ENCODE results near the gene TERB1.

TERB1 gene

DNA sequence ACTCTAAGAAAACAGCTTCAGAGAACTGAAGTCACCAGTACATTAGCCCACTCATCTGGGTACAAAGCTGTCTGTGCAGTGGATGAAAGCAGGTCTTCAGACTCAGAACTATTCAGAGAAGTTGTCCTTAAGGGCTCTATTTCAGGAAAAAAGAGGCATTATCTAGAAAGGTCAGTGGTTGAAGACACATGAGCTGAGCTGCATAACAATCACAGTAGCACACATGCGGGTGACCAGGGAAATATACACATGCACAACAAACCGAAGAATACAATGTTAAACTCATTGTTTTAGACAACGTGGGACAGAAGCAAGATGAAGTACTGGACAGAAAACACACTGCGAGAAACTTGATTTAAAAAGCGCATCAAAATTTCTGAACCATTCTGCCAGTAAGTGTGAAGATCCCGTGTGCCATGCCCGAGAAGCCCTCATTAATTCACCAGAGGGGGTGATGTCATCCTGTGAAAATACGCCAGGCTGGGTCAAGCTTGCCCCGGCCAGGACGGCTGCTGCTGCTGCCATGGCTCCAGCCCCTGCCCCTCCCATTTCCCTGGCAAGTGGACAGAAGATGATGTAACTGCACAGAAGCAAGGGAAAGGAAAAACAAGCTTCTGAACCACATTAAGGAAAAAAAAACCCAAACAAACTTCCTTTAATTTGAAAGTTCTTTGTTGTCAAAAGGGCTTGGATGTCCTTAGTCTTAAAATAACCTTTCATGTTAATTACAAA lies 60.0 kb downstream of the TERB1 start:
- DNase-seq = no peak

DNA sequence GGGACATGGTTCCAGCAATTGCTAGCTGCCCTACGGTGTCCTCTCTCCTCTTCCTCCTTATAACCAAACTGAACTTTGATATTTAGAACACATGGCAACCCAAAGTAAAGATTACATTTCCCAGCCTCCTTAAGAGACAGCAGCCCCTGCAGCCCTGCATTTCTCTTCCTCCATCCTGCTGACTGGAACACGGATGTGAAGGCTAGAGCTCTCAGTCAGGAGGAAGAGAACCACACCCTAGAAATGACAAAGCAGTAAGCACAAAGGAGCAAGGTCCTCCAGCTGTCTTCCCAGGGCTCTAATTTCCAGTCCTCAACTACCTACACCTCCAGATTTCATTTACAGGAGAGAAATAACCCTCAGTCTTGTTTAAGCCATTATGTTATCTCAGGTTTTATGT lies 60.9 kb downstream of the TERB1 start:
- no peak for DNase-seq

DNA sequence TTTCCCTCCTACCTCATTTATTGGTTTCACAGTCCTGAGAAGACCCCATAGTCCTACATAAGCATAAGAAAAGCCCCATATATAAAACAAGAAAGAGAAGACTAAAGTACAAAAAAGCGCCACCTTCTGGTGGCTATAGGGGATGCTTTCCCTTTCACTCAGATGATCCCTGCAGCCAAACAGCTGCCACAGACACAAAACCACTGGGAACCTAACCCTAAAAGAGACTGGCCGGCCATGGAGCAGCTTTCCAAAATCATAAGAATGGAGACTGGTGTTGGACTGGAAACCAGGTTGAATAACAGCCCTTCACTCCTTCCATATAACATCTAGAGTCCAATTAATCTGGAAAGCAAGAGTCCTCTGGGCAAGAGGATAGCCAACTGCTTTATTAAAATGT lies 61.4 kb downstream of the TERB1 start:
- no peak for DNase-seq

DNA sequence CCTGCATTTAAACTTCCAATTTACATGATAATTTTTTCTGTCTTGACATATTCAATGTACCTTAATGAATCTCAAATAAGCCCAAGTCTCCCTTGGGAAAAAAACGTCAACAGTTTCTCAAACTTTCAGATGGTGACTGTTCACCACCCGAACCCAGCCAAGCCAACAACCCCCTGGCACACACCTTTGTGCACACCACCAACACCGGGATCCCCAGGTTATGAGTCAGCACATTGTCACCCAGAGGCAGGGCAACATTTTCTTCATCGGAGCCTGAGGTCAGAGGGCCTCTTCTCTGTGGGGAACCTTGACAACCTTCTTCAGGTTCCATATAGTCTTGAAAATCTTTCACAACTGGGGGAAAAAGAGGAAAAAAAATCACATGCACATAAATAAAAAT lies 65.5 kb downstream of the TERB1 start:
- DNase-seq = no peak

DNA sequence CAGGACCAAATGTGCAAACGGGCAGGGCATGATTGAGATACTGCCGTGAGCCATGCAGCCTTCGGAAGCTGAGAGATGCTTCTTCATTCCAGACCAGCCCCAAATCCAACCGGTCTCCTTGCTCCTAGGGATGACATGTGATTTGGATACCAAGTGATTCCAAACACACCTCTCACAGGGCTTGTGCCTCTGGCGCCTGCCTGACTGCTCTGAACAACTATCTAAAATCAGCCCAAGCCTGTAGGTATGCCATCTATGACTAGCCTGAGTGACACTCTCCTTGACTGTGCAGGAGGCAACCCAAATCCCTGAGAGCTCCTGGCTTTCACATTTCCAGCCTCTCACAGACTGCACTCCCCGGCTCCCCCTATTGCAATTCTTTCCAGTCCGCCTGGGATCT lies 70.3 kb downstream of the TERB1 start:
- no peak for DNase-seq

DNA sequence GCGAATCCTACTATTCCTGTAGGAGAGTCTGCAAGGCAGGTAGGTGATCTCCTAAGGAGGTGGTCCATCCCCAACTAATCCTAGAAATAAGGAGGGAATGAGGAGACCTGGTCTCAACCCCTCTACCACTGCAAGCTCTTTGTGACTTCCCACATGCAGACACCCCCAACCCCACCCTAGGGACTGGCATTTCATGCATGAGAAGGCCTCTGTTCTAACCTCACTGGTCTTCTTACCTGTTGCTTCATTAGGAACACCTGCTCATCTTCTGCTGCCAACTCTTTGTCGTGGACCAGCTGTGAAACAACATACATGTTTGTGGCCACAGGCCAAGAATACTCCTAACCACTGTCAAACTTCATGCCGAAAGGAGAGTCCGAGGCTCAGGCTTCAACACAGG lies 72.6 kb downstream of the TERB1 start:
- no peak for DNase-seq

DNA sequence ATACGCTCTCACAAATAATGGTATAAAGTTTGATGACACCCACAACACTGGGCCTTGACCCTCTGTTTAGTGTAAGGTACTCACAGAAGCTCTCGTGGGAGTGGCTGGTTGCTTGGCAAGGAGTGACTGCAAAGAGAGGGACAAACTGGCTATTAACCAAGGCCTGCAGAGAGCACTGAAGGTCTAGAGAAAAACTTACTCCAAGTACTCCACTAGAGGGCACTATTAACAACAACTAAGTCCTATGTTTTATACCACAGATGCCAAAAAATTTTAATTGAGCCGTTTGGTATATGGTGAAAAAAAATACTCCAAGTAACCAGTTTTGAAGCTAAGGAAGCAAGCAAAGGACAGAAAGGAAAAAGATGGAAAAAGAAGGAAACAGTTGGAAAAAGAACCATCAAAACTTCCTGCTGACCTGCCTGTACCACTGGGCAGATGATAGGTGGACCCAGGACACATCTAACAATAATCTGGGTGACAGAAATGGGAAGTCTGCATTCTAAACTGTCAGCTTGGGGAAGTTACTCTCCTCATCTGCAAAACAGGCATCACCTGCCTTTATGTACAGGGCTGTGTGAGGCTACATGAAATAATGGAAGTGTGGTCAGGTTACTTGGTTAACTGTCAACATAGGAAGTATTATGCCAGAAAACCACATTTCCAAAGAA lies 73.1 kb downstream of the TERB1 start:
- DNase-seq = peak; percentile 22

DNA sequence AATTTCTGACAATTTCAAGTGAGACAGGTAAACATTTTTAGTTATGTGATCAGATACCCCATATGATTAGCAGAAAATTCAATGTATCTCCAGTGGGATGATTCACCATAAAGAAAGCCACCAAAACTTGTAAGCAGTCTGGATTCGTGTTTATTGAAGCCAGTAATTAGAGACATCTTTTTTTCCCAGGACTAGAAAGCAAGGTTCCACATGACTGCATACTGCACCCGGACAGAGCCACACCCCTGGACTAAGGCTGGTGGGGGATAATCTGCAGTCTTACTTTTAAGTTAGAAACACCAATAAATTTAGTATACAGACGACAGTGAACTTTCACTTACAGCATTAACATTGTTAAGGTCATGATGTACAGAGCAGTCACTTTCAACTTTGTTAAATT lies 80.6 kb downstream of the TERB1 start:
- DNase-seq = no peak

DNA sequence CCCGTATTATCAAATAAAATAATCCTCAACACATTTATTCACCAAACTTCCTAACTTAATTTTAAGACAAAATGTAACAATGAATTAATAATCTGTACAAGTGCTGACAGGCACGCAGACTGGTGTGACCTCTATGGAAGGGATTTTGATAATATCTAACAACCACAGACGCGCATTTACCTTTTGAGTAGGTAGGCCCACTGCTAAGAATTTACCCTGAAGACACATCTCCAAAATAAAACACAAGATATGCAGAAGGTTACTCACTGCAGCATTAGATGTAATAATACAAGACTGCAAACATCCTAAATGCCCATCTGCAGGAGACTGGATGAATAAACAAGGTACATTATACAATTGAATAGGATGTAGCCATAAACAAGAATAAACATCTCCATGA lies 82.1 kb downstream of the TERB1 start:
- no peak for DNase-seq

DNA sequence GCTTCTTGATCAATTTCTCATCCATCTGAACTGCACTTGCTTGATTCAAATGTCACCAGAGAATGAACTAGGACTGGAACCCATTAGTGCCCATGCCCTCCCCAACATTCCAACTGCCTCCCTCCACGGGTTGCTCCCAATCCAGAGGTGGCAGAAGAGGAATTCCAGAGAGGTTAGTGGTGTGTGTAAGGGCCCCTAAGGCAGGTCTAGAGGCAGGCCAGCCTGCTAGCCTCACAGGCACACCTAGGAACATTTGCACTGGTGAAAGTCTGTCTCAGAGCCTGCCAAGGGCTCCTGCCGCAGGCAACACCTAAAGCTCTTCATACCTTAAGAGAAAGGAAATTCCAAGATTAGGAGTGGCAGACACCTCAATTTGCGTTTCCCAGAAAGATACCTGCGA lies 83.6 kb downstream of the TERB1 start:
- no peak for DNase-seq

DNA sequence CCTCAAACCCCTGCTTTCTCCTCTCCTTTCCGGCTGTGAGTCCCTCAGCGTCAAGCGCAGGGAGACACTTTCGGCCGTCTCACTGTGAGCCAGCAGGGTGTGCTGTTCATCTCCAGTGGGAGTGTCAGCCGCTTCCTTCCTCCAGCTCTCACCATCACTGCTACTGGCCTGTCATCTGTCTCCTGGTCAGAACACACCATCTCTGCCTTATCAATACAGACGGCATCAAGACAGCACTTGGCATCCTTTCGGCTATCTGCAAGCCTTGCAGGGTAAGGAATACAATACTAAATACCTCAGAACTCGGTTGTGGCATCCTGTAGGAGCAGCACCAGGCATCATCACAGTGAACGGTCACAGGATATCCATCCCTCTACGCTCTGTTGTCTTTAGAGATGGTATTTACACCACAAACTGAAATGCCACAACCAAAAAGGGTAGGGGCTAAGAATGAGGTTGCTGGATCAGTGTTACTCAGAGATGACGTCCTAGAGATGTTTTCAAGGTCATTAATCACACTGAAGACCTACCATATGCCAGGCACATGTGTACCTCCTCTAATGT lies 84.2 kb downstream of the TERB1 start:
- DNase-seq = no peak

DNA sequence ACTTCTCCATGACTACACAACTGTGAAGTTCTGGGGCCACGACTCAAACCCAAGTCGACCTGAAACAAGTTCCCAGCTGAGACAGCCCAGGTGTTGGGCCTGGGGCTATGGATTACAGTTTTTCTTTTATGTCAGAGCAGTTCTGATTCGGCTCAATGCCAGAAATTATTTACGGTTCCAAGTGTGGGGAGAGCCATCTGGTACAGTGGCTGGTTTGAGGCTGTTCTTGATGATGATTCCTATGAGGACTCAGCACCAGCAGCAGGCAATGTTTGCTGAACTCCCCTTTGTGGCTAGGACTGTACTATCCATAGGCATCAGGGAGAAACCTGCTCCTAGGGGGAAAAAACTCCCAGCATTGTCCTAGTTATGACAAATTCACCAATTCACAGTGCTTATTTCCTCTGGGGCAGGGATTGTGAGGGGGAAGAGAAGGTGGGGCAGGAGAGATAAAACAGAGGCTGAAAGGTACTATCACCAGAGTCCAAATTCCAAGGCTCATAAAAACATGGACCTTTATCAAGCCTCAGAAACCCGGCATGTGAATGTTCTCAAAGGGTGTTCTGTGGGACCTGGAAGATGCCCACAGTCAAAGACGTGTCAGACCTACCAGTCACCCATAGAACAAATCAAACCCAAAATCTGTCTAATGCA lies 86.6 kb downstream of the TERB1 start:
- DNase-seq = no peak

DNA sequence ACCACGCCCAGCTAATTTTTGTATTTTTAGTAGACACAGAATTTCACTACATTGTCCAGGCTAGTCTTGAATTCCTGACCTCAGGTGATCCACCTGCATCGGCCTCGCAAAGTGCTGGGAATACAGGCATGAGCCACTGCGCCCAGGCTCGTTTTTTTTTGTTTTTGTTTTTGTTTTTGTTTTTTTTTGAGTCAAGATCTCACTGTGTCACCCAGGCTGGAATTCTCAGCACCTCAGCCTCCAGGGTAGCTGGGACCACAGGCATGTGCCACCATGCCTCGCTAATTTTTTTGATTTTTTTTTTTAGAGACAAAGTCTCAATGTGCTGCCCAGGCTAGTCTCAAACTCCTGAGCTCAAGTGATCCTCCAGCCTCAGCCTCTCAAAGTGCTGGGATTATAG lies 87.3 kb downstream of the TERB1 start:
- DNase-seq = no peak

DNA sequence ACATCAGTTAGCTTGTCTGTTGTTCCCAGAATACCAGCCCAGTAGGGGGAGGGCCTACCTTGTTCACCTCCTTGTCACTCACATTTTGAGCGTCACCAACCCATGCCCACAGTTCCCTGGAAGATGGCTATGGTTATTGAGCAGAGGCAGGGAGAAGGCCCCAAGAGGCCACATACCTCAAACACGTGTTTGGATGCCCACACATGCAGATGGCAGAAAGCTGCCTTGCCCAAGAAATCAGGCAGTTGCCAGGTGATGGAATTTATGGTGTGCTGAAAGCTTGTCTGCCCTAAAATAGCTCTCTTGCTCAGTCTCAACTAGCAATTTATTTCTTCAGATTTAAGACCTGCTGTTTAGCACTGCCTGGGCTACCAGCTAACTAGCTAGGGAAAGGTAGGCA lies 88.3 kb downstream of the TERB1 start:
- no peak for DNase-seq

DNA sequence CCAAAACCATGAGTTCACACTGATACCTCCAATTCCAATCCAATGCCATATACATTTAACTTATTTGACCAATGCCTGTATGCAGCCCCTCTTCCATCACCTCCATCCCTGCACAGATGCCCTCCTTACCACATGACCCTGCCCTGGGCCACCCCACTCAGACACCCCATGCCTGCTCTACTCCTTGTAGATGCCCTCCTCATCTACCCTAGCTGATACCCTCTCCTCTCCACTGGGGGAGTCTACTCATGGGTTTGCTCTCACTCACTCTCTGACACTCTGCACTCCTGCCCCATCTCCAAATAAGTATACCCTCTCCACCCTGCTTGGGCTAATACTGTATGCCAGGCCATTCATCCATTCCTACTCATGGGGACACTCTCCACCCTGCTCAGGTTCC lies 88.9 kb downstream of the TERB1 start:
- DNase-seq = no peak

DNA sequence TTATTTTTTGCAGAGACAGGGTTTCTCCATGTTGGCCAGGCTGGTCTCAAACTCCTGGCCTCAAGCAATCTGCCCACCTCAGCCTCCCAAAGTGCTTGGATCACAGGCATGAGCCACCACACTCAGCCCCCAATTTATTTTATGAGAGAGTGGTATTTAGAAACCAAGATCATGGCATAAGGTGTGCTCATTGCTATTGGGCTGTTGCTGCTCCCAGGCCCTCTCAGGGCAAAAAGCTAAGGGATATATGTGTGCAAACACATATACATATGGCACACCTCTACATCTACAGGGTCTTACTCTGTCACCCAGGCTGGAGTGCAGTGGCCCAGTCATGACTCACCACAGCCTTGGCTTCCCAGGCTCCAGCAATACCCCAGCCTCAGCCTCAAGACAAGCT lies 89.8 kb downstream of the TERB1 start:
- DNase-seq = no peak

DNA sequence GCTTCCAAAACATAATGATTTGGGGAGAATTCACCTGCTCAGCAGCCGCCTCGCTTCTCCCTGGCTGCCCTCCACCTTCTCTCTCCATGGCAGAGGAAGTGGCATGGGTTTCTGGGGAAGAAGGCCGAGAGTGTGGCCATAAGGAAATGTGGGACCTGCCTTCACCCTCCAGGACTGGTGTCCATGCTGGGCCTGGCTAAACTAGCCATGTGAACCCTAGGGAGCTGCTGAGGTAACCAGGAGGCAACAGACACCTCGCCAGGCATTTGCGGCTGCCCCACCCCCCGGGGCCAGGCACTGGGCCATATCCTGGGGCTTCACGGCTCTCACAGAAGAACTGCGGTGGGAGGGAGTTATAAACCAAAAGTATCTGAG lies 94.9 kb downstream of the TERB1 start:
- DNase-seq = no peak

DNA sequence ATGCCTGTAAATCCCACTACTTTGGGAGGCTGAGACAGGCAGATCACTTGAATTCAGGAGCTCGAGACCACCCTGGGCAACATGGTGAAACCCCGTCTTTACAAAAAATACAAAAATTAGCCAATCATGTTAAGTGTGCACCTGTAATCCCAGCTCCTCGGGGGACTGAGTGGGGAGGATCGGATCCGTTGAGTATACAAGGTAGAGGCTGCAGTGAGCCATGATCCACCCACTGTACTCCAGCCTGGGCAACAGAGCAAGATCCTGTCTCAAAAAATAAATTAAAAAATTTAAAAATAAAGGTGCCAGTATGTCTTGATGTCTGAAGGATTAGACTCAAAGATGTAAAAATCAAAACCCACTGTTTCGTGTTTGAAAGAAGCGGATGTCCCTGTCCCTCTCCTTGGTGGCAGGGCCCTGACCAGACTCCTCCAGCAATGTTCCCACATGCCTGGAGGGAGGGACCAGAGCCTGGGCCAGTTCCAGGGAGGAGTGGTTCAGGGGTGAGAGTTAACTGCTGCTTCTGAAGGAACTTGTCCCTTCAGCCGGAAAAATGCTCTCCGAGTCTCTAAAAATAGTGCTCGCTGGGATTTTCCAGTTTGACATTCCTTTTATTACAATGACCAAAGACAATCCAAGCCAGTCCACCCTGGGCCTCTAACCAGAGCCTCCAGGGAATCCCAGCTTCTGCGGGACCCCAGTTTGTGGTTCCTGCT lies 95.4 kb downstream of the TERB1 start:
- no peak for DNase-seq
